Mammary epithelial cell (primary cell): ENCODE results near the gene RGL3.

Source experiments
- CTCF ChIP-seq, 2 donors: IDR thresholded peaks in 1 of 2; conservative IDR thresholded peaks in 1 of 2; 2 replicates each; pipeline ENCODE4 v1.5.1; 2011 to 2012; ENCODE audit warnings: inconsistent platforms in 2 of 2, low read length in 2 of 2, mild to moderate bottlenecking in 2 of 2, control low read depth in 1 of 2, low read depth in 1 of 2; ENCODE audit not compliant: insufficient read depth in 1 of 2; ENCODE audit errors: extremely low read depth in 1 of 2
- EZH2 ChIP-seq: IDR thresholded peaks from 2 replicates; pipeline ENCODE4 v1.6.1; 2012; ENCODE audit warnings: low read length, inconsistent platforms, borderline replicate concordance

DNA sequence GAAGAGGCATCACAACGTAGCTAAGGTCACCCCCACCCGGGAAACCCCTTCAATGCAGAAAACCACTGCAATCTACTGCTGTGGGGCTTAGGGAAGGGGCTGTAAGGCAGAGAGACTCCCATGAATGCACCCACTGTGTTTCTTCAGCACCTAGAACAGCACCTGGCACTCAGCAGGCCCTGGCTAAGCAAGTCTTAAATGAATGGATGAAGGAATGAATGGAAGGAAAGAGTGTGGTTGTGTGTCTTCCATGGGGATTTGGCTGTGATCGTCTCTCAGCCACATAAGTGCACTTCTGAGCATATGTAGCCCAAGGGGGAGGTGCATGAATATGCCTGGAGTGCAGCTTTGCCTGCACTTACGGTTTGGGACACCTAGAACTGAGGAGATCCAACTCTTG, 69.9 kb downstream of the RGL3 start:
- no peak for TF ChIP-seq EZH2
- TF ChIP-seq CTCF (conservative IDR thresholded peaks at IDR 0.05 in 1 of 2, IDR thresholded peaks at IDR 0.05 in 1 of 2; ENCODE audit: extremely low read depth in 1 of 2, insufficient read depth in 1 of 2, low read depth in 1 of 2, low read length in 2 of 2) = no peak
